NK-92 treated with Interleukin-12 subunit alpha and Interleukin-12 subunit beta, amount 100 ng/mL, for 24 hours (cell line): Measurements from ENCODE around the gene MED6.

Experiments
- DNase-seq: peaks from one replicate; lab custom pipeline; 2025; lab: John Stamatoyannopoulos, UW

The MED6 gene

GRCh38 chr14:70597731-70598130 is 2.7 kb downstream of the MED6 start:
- no peak for DNase-seq

DNA sequence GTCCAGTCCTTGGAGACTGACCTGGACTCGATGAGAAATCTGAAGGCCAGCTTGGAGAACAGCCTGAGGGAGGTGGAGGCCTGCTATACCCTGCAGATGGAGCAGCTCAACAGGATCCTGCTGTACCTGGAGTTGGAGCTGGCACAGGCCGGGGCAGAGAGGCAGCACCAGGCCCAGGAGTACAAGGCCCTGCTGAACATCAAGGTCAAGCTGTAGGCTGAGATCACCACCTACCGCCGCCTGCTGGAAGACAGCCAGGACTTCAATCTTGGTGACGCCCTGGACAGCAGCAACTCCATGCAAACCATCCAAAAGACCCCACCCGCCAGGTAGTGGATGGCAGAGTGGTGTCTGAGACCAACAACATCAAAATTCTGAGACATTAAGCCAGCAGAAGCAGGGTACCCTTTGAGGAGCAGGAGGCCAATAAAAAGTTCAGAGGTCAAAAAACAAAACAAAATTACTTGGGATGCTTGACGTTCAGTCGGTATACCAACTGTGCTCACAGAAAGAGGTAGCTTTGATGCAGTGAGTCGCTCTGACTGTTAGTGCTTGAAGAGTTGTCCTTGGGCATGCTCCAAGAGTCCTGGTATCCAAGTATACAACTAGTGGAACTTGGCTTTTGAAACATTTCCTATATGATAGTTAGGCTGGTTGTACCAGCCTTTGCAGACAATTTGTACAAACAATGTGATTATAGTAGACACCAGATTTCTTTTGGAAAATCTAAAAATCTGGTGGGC is 4.8 kb downstream of the MED6 start:
- DNase-seq: no peak

DNA sequence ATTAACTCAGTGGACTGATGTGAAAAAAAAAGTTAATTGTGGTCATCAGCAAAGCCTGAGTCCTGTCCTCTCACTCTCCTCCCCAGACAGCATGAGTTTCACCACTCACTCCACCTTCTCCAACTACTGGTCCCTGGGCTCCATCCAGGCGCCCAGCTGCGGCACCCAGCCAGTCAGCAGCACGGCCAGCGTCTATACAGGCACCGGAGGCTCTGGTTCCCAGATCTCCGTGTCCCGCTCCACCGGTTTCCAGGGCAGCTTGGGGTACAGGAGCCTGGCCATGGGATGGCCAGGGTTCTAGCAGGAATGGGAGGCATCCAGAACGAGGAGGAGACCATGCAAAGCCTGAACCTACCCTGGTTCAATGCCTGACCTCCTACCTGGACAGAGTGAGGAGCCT is 6.0 kb downstream of the MED6 start:
- DNase-seq: no peak

- no peak for DNase-seq
These were observed 15.2 kb downstream of the MED6 start for GRCh38 chr14:70585231-70585630.

GRCh38 chr14:70576891-70577290 is 23.6 kb downstream of the MED6 start:
- DNase-seq: no peak

DNA sequence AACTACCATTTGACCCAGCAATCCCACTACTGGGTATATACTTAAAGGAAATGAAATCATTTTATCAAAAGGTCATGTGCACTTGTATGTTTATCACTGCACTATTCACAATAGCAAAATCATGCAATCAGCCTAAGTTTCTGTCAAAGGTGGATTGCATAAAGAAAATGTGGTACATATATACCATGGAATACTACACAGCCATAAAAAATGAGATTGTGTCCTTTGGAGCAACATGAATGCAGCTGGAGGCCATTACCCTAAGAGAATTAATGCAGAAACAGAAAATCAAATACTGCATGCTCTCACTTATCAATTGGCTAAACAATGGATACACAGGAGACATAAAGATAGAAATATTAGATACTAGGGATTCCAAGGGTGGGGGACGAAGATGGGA is 27.4 kb downstream of the MED6 start:
- DNase-seq: no peak

DNA sequence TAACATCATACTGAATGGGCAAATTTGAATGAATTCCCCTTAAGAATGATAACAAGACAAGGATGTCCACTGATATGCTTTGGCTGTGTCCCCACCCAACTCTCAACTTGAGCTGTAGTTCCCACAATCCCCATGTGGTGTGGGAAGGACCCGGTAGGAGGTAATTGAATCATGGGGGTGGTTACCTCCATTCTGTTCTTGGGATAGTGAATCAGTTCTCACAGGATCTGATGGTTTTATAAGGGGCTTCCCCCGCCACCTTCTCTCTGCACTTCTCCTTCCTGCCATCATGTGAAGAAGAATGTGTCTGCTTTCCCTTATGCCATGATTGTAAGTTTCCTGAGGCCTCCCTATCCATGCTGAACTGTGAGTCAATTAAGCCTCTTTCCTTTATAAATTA is 29.3 kb downstream of the MED6 start:
- DNase-seq: no peak

DNA sequence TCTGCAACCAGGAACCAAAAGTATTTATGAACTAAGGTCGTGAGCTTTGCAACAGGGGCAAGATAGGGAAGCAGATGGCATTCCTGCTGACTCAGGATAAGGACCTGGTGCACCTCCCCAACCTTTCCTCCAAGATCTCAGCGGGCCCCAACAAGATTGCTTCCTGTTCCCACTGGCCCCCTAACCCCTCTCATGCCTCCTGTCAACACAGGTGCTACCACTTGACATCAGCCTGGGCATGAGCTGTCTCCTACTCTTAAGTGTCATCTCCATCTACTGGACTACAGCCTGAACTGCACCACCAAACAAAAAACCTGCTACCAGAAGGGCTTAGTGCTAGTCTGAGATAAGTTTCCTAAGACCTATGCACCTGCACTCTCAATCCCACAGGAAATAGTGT is 32.7 kb downstream of the MED6 start:
- DNase-seq: no peak

GRCh38 chr14:70563869-70564268 is 36.6 kb downstream of the MED6 start:
- no peak for DNase-seq

GRCh38 chr14:70563417-70563816 is 37.0 kb downstream of the MED6 start:
- DNase-seq: no peak

DNA sequence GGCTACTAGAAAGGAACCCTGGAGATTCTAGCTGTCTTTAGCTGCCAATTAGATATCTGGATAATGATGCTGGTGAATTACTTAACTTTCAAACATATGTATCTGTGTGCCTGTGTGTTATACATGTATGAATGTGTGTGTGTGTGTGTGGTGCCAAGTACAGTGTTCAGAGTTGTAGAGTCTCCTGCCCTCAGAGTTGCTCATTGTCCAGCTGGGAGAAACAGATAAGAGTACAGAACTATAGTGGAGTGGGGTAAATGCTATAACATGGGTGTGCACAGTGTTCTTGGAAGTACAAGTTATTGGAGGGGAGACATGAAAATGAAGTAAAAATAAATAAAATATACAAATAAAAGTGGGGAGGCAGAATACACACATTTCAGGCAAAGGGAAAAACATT is 42.1 kb downstream of the MED6 start:
- DNase-seq: no peak

DNA sequence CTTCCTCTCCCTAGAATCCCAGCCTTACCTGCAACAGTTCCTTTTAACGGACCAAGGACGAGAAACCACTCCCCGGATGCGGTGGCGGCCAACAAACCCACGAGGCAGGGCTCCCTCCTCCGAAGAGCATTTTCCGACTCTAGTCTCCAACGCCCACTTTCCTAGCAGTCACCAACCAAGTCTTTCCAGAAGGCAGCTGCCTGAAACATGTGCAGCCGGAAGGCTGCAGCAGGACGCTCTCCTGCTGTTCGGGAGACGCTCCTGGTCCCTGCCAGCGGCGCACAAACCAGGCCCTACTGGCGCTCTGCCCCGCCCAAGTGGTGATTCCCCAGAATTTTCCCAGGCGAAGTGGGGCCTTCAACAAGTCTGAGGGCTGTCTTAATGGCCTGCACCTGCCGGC is 44.6 kb downstream of the MED6 start:
- DNase-seq: no peak

GRCh38 chr14:70538087-70538486 is 62.4 kb downstream of the MED6 start:
- no peak for DNase-seq

DNA sequence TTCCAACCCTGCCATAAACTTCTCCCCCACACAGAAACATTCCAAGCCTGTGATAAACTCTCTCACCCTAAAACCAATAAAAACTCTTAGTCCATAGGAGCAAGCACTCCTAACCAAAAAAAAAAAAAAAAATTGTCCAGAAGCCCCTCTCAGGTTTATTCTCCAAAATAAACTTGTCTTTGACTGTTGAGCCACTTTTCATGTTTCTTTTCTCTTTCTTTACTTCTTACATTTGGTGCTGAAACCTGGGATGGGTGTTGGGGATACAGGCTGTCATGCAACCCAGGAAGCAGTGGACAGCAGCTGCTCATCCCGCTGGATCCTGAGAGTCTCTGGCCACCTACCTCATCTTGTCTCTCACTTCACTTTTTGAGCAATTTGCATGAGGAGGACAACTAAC is 63.6 kb downstream of the MED6 start:
- DNase-seq: no peak

DNA sequence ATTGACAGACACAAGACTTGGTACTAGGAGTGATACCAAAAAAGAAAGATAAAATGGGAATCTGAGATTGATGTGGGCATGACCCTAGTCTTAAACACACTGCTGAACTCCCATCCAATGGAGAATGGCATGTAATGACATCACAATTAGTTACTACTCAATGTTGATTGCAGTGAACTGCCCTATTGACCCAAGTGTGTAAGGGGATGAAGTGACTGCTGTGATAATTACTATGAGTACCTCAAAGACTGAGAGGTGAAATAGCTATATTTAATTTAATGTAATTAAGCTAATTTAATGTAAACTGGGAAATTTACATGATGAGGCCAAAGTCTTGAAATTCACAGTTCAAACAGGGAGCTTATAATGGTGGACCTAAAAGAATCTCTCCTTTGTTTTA is 65.6 kb downstream of the MED6 start, which contains the start of gene ADAM20:
Gene ADAM20 (minus strand): TSS at position 101 of the 400 bp plus-strand sequence. CDS start 10,247 bp downstream, outside the sequence.
- no peak for DNase-seq
